Kidney capillary endothelial cell (primary cell): ENCODE measurements around the gene CEP57L1.

Source experiments
- DNase-seq: peaks from one replicate; pipeline ENCODE4 v3.0.0-alpha.2; 2018; ENCODE audit warnings: low spot score

Gene CEP57L1

DNA sequence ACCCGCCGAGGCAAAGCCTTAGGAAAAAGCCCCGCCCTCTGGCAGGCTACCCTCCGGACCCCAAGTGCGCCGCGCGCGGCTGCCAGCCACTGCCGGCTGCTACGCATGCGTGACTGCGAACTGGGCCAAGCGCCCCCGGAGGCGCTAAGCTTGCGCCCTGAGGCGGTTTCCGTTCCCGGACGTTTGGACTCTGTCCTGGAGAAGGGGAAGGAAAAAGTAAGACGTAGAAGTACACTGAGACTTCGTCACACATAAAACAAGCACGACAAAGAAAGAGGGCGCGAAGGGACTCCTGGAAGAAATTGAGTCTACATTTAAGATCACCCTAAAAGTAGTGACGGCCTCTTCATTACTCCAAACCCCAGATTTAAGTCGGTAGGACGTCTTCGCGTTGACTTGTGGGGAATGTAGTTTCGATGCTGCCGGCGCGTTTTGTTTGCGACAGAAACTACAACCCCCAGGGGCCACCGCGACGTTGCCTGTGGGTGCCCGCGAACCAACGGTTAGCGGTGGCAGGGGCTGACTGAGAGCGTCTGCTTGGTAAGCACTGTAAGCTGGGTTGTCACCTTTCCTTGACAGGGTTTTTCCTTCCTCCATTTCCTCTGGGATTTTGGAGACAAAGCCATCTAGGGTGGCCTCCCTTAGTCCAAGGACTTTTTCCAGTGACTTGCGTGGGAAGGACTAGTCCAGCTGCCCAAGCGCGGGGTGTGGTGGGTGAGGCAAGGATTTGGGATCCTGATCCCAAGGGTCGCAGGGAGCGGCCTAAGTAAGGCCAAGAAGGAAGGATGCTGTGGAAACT is at the start of gene CEP57L1:
TSS of gene CEP57L1 (plus strand) at position 472 of the 799 bp plus-strand sequence. CDS start 49,715 bp downstream, outside the sequence.
- DNase-seq = peak; percentile 96

DNA sequence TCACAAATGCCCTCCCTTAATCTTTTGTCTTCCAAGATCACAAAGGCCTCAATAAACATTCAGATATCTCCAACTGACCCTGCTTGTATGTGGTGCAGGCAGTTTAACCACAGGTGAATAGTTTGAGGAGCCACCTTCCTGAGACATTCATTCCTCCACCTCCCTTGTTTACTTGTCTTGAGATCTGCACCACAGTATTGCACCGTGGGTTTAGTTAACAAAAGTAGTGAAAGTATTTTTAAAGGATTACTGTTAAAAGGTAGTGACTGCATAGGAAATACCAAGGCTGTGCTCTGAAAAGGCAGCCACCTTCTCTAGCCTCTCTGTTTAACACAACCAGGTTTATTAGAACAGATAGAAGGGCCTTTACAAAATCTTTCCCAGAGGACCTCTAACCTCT is 47.1 kb upstream of the CEP57L1 start:
- DNase-seq = no peak

DNA sequence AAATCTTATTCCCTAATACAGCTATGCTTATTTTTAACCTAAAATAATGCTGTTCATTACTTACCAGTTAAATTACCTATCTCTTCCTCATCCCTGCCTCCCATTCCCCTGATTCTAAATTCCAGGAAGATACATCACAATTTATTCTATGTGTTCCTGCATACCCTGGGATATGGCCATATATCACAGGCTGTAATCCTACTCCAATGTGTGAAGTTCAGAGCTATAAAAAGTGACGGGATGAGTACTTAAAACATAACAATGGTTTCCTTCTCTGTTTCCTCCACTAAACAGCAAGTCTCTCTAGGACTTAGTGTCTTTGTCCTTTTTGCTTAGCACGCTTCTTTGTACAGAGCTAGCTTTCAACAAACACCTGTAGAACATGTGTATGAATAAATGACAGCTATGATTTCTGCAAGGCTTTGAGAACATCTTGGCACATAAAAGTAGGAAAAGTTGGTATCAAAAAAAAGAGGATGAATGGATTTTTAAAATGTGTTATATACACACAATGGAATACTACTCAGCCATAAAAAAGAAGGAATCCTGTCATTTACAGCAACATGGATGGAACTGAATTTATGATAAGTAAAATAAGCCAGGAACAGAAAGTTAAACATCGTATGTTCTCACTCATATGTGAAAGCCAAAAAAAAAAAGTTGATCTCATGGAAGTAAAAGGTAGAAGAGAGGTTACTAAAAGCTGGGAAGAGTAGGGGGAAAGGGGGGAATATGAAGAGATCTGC is 46.5 kb upstream of the CEP57L1 start:
- no peak for DNase-seq

DNA sequence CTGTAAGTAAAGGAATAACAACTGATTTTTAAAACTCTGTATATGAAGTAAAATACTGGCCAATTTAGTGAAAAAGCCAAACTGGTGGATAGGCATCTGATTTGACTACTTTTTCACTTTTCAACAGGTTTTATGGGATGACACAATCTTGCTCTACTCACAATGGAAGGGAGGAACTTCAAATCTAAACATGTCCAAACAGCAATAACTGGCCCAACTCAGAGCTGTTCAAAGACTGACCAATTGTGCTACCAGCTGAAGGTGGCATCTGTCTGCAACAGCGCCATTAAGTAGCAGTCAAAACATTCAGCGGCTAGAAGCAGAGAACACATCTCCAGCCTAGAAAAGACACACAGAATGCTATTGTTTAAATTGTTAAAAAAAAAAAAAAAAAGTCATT is 45.3 kb upstream of the CEP57L1 start:
- no peak for DNase-seq

DNA sequence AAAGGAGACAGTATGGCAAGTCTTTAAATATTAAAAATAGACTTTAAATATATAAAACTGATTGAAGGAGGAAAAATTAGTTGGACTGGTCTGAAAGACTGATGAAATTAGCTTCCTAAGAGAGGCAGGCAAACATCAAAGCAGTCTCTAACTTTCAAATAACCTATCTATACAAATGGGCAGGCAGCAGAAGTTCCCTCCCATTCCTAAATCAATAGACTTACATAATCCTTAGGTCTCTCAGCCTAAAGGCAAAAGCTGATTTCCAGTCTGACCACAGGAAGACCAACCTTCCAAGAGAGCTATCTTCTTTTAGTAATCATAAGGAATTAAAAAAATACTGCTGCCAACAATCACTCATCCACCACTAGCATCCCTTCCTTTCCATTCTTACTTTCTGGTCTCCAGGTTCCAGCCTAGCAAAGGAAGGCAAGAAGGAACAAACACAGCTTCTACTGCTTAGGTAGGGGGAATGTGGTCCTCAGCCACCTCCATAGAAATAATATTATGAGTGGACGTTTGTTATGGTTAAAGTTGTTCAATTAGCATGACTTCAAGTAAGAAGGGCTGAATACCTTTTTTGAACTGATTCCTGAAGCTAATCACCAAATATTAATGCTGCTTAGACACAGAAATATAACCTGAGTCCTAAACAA is 44.7 kb upstream of the CEP57L1 start:
- DNase-seq = no peak

DNA sequence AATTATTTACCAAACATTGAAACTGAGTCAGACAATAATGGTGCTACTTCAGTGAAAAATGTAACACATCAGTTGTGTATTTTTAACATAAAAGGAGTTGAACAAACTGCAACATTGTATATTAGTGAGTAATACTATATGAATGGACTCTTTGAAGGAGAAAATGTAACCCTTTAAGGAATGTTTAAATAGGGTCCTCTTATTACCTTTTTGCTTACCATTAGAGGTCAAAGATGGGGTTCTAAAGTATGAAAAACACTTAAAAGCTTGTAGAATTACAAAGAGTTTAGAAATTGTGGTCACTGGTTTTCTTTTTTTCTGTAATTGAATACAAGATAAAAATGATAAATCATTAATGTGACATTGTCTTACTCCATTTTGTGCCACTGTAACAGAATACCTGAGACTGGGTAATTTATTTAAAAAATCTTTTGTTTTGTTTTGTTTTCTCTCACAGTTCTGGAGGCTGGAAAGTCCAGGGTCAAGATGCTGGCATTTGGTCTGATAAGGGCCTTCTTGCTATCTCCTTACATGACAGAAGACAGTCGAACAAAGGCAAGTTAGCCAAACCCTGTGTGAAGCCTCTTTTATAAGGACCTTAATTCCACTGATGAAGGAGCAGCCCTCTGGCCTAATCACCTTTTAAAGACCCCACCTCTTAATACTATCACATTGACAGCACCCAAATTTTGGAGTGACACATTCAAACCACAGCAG is 43.8 kb upstream of the CEP57L1 start:
- no peak for DNase-seq

DNA sequence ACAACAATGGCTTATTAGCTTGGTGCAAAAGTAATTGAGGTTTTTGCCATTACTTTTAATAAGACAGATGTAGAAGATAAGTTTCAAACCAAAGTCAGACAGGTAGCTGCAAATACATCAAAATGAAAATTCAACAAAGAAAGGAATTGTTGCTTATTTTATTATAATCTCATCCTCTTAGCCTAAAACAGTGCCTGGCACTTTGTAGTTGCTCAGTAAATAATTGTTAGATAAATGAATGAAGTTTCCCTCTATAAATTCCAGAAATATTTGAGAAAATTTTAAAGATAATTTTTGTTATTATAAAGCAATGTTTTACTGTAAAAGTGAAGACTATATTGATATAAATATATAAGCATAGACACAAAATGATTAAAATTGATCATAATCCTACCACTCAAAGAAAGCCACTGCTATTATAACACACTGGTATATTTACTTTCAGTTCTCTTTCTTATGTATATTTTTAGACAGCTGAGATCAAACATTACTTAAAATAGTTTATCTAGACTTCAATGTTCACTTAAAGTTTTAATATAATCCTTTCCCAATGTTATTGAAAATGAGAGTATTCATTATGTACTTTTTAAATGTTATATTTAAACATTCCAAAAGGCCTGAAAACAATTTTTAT is 43.2 kb upstream of the CEP57L1 start:
- no peak for DNase-seq

DNA sequence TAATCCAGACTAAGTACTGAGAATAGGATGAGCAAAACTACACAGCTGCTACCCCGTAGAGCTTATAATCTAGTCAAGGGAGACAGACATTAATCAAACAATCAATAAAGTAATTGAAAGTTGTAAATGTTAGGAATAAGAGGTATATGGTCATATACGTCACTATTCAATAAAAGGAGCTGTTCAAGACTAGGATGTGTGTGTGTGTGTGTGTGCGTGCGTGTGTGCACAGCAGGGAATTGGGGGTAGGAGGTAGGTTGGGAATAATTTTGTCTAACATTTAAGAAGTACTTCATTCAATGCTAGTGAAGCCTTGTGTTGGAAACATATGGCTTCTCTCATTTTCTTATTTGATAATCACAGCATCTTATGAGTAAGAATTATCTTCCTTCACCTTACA is 42.5 kb upstream of the CEP57L1 start:
- no peak for DNase-seq

DNA sequence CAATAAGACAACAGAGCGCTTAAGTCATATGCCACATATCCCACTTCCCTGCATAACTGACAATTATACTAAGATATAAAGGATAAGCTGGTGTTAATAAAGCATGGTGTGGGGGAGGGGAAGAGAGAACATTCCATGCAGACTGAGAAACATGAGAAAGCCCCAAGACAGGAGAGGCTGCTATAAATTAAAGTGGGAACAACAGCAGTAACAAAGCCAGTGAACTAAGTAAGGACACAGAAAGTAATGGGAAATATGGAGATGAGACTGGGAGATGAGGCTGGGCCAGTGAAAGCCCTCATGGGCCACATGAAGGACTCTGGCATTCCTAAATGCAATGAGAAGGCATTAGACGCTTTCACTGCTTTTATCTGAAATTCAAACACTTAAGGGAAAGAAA is 42.0 kb upstream of the CEP57L1 start:
- DNase-seq = no peak

DNA sequence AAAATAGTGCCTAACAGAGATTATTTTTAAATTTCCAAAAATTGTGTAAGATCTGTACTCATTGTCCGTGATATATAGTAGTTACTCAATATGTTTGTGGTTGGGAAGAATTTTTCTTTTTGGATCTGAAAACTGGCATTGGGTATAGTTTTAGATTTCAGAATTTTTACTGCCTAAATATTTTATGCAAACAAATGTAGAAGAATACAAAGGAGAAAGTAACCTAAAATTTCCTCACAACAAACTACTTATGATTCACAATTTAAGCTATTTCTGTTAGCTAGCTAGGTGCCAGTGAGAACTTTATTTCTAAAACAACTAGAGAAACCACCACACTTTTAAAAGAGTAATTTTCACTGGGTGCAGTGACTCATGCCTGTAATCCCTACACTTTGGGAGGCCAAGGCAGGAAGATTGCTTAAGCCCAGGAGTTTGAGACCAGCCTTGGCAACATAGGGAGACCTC is 39.5 kb upstream of the CEP57L1 start:
- DNase-seq = no peak

DNA sequence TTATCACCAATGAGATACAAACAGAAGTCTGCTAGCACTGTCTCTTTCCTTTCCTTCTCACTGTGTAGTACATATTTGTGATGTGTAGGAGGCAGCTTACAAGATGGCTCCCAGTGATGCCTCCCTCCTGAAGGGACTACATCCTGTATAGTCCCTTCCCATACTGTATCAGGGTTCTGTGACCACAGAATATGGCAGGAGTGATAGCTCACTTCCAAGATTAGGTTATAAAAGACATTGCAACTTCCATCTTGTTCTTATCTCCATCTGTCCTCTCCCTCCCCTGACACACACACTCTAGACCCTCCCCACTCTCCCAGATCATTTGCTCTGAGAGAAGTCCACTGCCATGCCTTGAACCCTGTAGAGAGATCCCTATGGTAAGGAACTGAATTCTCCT is 38.6 kb upstream of the CEP57L1 start:
- DNase-seq = no peak

DNA sequence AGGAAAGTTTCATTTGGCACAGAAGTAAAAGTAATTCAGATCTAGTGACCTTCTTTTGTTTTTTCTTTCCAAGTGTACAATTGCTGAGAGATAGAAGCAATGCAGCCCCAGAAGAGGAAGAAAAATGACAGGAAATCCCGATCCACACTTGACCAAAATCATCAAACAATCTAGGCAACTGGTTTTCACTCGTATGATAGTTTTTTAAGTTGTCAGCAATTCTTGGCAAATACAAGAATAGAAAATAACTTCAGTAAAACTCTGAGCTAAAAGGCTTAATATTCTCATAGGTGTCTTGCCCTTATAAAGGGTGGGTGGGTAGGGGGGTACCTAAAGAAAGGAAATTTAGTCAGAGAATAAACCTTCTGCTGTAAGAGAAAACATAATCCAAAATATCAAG is 36.7 kb upstream of the CEP57L1 start:
- no peak for DNase-seq

DNA sequence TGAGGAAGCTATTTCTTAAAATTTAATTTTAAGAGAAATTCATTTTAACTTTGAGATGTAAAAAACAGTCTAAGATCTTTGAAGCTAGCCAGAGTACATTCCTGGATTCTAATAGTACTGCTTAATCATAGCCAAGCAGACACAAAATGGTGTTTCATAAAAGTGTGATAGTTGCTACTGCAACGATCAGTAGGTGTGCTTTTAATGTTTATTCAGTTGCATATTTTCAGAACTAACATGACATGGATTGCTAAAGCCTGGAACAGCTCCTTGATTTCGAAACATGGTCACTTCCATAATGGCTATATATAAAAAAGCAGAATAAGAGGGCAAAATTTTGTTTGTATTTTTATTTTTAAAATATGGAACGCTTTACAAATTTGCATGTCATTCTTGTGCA is 36.2 kb upstream of the CEP57L1 start:
- DNase-seq = no peak

DNA sequence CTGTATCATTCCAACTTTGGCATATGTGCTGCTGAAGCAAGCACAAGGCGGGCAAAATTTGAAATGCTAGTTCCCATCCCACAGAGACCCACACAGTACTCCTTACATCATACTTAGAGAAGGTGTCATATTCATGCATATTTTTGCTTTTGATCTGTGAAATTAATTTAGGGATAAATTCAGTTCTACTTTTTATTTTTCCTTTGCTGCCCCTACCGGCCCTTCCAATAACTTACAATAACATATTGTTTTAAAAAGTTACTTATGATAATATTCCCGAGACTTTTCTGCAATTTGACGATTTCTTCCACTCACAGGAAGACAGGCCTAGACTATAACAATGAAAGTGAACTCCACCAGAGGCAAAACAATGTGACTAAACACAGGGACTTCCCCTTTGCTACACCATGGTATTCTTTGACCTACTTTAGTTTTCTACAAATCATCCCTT is 35.7 kb upstream of the CEP57L1 start:
- DNase-seq = peak; percentile 85

DNA sequence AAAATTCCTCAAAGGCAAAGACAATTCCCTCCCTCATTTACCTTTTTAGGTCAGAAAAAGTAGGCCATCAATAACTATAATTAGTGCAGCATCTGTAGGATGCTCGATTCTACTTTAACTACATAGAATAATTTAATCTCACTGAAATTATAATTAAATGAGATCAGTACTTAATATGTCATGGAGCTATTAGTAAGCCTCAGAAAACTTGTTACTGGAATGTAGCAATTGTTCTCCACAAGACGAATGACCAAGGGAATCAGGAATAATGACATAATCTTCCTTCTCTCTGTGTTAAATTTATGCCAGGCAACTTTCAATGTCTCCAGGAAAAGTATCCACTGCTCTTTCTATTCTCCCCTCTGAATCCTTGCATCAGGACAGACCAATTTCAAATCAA is 34.7 kb upstream of the CEP57L1 start:
- DNase-seq = peak; percentile 34

DNA sequence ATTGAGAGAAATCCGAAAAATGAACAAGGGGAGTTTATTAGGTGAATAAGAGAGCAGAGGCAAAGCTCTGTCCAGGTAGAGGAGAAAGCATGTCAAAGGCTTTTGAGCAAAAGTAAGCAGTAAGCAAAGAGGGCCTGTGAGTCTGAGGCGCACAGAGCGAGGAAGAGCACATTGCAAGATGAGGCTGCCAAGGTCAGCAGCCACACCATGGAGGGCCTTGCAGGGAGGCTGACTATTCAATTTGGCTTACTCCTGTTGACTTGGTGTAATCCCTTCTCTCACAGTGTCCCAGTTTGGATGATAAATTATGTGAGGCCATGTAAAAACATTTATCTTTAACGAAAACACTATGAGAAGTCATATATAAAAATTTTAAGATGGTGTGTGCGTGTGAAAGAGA is 33.1 kb upstream of the CEP57L1 start:
- DNase-seq = no peak

DNA sequence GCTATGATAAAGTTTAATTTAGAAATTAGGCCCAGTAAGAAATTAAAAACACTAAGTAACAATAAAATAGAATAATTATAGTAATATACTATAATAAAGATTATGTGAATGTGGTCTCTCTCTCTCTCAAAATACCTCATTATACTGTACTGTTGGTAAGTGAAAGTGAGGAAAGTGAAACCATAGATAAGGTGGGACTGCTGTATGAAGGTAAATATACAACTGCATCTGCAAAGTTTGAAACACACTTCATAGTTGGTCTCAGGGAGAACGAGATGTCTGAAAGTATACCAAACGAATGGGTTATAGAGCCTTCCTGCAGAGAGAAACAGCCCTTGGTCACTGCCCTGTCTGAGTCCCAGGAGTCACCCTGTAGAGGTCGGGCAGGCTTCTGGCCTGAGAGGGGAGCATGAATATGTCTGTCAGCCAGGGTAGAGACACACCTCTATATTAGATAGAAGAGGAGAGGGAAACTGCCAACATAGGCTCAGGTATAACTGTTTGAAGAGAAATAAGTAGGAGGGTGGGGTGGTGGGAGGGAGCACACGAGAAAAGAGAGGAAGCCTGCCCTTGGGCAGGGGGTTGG is 32.4 kb upstream of the CEP57L1 start:
- DNase-seq = no peak

DNA sequence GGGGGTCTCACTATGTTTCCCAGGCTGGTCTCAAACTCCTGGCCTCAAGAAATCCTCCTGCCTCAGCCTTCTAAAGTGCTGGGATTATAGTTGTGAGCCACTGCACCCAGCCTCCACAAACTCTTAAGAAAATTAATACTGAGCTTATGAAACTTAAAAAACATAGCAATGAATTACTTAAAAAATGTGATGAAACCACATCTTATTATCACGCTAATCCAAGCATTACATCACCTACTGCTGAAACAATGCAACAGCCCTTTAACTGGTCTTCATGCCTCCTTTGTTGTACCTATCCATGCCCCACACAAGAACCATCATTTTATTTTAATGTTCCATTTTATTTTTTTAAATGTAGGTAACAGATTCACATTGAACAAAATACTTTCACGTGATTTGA is 25.6 kb upstream of the CEP57L1 start:
- no peak for DNase-seq

DNA sequence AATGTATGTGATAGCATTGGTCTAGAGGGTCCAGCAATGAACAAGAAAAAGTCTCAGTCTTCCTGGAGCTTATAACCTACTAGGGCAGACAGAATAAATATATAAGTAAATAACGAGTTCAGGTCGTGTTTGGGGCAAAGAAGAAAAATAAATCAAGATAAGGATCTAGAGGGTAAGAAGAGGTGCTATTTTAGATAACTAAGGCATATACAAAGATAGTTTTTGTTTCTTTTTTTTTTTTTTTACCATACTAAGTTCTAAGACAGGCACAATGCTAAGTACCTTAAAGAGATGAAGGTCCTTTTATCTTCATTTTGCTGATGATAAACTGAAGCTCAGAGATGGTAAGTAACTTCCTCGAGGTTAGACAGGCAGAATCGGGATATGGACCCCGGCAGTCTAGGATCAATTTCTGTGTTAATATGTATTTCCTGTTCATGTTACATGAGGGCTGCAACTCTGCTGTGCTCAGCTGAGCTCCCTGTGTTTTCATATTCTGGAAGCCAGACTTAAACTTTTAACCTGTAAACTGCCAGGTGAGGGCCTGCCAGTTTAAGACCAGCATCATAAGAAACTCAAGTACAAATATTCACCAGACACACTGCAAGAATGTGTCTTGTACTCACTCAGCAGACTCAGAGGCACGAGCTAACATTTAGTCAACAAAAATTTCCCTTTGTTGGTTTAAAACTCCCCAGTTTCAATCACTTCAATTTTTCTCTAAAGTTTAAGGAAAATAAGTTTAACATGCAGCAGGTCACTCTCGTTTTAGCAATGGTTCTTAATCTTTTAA is 24.0 kb upstream of the CEP57L1 start:
- DNase-seq = no peak

DNA sequence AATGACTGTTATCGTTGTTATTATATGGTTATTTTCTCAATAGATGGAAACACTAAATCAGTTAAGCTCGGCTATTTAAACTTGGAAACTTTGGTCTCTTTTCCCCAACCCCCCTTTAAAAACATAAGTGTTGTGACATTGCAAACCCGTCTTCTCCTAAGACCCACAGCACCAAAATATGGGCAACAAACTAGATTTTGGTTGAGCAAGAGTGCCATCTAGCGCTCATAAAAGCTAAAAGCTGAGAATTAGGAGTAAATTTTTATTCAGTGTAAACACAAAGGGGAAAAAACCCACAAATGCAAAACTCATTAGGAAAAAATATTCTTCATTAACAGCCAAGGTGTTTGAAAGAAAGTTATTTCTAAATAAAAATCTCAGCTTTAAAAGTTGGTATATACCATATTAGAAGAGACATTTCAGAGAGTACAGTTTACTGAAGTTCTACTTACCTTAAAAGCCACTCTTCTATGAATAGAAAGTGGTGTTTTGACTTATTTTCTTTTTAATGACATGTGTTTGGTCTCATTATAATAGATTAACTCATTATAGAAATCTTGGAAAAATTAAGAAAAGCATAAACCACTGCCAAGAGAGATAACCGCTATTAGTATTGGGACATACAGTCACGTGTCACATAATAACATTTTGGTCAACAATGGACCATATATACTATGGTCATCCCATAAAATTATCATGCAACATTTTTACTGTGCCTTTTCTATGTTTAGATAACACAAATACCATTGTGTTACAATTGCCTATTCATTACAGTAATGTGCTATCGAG is 21.8 kb upstream of the CEP57L1 start:
- DNase-seq = peak; percentile 73
